ENCODE data around the gene SLC44A3. TPM values are rescaled to one million over a fixed set of nuclear protein-coding genes. Genes with fewer than 3 reads are reported as not detected.

SLC44A3 gene, protein sequence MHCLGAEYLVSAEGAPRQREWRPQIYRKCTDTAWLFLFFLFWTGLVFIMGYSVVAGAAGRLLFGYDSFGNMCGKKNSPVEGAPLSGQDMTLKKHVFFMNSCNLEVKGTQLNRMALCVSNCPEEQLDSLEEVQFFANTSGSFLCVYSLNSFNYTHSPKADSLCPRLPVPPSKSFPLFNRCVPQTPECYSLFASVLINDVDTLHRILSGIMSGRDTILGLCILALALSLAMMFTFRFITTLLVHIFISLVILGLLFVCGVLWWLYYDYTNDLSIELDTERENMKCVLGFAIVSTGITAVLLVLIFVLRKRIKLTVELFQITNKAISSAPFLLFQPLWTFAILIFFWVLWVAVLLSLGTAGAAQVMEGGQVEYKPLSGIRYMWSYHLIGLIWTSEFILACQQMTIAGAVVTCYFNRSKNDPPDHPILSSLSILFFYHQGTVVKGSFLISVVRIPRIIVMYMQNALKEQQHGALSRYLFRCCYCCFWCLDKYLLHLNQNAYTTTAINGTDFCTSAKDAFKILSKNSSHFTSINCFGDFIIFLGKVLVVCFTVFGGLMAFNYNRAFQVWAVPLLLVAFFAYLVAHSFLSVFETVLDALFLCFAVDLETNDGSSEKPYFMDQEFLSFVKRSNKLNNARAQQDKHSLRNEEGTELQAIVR
- total RNA-seq (2022; extraction: Qiagen RNA extraction): 1.3 to 1.8 TPM (median 1.7 TPM) in 5 replicates

DNA sequence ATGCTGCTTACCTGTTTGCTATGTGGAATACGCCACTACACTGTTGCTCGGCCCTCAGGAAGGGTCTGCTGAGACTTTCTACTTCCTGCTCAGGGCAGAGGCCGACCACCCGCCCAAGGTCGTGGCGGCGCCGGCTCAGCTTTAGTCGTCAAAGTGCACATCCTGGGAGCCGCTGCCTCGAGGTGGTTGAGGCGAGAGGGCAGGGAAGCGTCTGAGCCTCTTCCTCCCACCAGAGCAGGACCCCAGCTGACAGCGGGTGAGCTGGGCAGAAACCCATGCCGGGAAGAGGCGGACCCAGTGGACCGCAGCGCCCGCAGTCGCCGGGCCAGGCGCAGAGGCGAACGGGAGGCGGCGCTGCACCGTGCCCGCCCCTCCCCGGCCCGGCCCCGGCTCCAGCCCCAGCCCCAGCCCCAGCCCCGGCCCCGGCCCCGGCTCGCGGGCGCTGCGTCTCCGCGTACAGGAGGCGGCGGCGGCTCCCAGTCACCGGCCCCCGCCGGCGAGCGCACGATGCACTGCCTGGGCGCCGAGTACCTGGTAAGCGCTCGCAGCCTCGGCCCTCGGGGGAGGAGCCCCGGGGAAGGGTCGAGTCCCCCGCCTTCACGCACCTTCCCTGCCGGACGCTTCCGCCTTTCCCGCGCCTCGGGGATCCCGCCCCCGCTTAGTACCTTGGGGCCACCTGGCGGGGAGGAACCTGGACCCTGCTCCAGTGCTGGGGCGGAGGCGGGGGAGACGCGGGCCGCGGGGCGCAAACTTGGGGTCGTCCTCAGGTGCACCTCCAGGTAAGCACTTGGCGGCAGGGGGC lies at the start of gene SLC44A3:
TSS of gene SLC44A3 (plus strand) at position 413 of the 802 bp plus-strand sequence. CDS start at position 508, 95 bp downstream.

DNA sequence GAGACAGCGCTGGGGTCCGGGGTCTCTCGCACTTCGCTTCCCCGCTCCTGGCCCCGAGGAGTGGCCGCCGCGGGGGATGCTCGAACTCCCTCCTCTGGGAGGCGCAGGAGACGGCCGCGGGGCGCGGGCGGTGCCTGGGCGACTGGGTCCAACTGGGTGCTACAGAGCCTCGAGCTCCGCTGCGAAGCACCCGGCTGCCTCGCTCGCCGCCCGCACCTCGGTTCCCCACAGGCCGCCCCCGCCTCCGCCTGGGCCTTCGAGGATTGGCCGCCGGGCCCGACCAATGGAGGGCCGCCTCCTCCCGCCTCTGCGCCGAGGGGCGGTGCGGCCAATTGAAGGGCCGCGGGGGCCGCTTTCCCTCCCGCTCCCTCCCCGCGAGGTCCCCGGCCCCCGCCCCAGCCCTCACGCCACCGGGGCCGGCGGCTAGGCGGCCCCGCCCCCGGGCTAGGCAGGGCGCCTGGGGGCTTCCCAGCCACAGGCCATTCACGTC lies 106.8 kb downstream of the SLC44A3 start, which contains the start of gene CNN3:
TSS of gene CNN3 (minus strand) at position 196 of the 490 bp plus-strand sequence. CDS start 216 bp downstream, outside the sequence.

Other genes with a start within 250 kb of the SLC44A3 start
- 59.2 to 61.7 TPM (median 60.2 TPM) in 5 replicates for gene CNN3, start 106.8 kb downstream of the SLC44A3 start, total RNA-seq (2022; extraction: Qiagen RNA extraction)